Astrocyte (in vitro differentiated cells and primary cell): ENCODE measurements around the gene RALGPS1. TPM values are rescaled to one million over a fixed set of nuclear protein-coding genes. Genes with fewer than 3 reads are reported as not detected.
A peak's percentile ranks its signal among the peaks of the same experiment; 100 is the strongest.

Experiments used
- DNase-seq: peaks from one replicate; pipeline ENCODE4 v3.0.0-alpha.2; 2010; ENCODE audit warnings: low read depth
- FAIRE-seq: peaks from 2 replicates; lab custom pipeline; 2011; peaks lifted over from hg19 to GRCh38; lab: Jason Lieb, UNC
- H2AFZ ChIP-seq: 2 replicates; pipeline ENCODE4 v1.6.0; 2012; ENCODE audit warnings: low read depth, low read length, inconsistent platforms
- H3K27ac ChIP-seq: 2 replicates; pipeline ENCODE4 v1.5.1; 2011; ENCODE audit warnings: low read depth, low read length, inconsistent platforms
- H3K27me3 ChIP-seq: 2 replicates; pipeline ENCODE4 v1.6.0; 2011; ENCODE audit warnings: low read length, inconsistent platforms; ENCODE audit not compliant: insufficient read depth
- H3K36me3 ChIP-seq: 2 replicates; pipeline ENCODE4 v1.5.1; 2011; ENCODE audit warnings: low read length, inconsistent platforms; ENCODE audit not compliant: insufficient read depth
- H3K4me1 ChIP-seq: 2 replicates; pipeline ENCODE4 v1.5.1; 2011; ENCODE audit warnings: low read length, inconsistent platforms; ENCODE audit not compliant: insufficient read depth
- H3K4me2 ChIP-seq: 2 replicates; pipeline ENCODE4 v1.6.0; 2012; ENCODE audit warnings: low read length, inconsistent platforms
- H3K4me3 ChIP-seq: 2 replicates; pipeline ENCODE4 v1.5.1; 2011; ENCODE audit warnings: low read depth, mild to moderate bottlenecking, low read length, inconsistent platforms; ENCODE audit not compliant: insufficient read depth
- H3K79me2 ChIP-seq: 2 replicates; pipeline ENCODE4 v1.6.0; 2012; ENCODE audit warnings: mild to moderate bottlenecking, low read length, inconsistent platforms; ENCODE audit not compliant: insufficient read depth
- H3K9ac ChIP-seq: 2 replicates; pipeline ENCODE4 v1.6.0; 2012; ENCODE audit warnings: mild to moderate bottlenecking, low read length, inconsistent platforms
- H3K9me3 ChIP-seq: 2 replicates; pipeline ENCODE4 v1.5.1; 2012; ENCODE audit warnings: low read depth, mild to moderate bottlenecking, low read length, inconsistent platforms; ENCODE audit not compliant: insufficient read depth
- H4K20me1 ChIP-seq: 2 replicates; pipeline ENCODE4 v1.6.0; 2012; ENCODE audit warnings: low read length, inconsistent platforms; ENCODE audit not compliant: insufficient read depth
- H3K27ac Mint-ChIP-seq: one replicate; pipeline ENCODE4 v1.8.0; 2021; ENCODE audit warnings: mild to moderate bottlenecking, mixed read lengths; ENCODE audit not compliant: unreplicated experiment
- H3K27me3 Mint-ChIP-seq: one replicate; pipeline ENCODE4 v1.8.0; 2021; ENCODE audit warnings: low read depth, mixed read lengths; ENCODE audit not compliant: unreplicated experiment
- H3K36me3 Mint-ChIP-seq: one replicate; pipeline ENCODE4 v1.8.0; 2021; ENCODE audit warnings: low read depth, mixed read lengths; ENCODE audit not compliant: unreplicated experiment
- H3K4me1 Mint-ChIP-seq: one replicate; pipeline ENCODE4 v1.8.0; 2021; ENCODE audit warnings: low read depth, mixed read lengths; ENCODE audit not compliant: unreplicated experiment
- H3K4me3 Mint-ChIP-seq: one replicate; pipeline ENCODE4 v1.8.0; 2021; ENCODE audit warnings: mild to moderate bottlenecking, moderate library complexity, mixed read lengths; ENCODE audit not compliant: unreplicated experiment
- H3K9me3 Mint-ChIP-seq: one replicate; pipeline ENCODE4 v1.8.0; 2021; ENCODE audit warnings: mild to moderate bottlenecking, mixed read lengths; ENCODE audit not compliant: unreplicated experiment
- EZH2 ChIP-seq: IDR thresholded peaks from 2 replicates; pipeline ENCODE4 v1.6.1; 2012; ENCODE audit warnings: mild to moderate bottlenecking, low read length, inconsistent platforms; ENCODE audit not compliant: insufficient read depth
- total RNA-seq: library from RNA; stranded (reverse); gene quantifications from 2 replicates; pipeline ENCODE4 v1.2.1, GENCODE V29; 2021
- TF ChIP-seq, protein P1 (sequence below): IDR thresholded peaks from 2 replicates; pipeline ENCODE4 v1.5.1; 2011; ENCODE audit warnings: low read depth, mild to moderate bottlenecking, inconsistent platforms, low read length, moderate library complexity; ENCODE audit not compliant: insufficient read depth

Gene RALGPS1
- total RNA-seq, 1 donor from 2014 or later, result 2.8 TPM

DNA sequence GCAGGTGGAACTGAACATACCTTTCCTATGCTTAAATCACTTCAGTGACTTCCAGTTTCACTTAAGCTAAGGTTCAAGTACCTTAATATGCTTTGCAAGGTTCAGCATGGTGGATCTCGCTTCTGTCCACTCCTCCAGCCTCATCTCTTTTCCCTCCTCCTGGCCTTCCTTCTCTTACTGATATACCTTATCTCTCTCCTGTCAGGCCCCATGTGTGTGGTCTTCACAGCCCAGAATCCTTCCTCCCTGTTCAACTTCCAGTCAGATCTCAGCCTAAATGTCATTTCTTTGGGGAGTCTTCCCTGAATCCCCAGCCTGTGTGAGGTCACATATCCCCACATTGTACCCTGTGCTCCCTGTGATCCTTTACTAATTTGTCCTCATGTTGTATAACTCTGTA, 120.1 kb downstream of the RALGPS1 start:
- Histone ChIP-seq H3K4me3 (no peak overlapping the region), H3K4me2 (no peak overlapping the region), H2AFZ (no peak overlapping the region), H3K79me2 (no peaks in the 10 kb centered on the region), H3K27ac (no peak overlapping the region), H3K9me3 (no peaks in the 10 kb centered on the region), H3K4me1 (no peaks in the 10 kb centered on the region), H3K36me3 (no peaks in the 10 kb centered on the region), H3K27me3 (no peaks in the 10 kb centered on the region), H3K9ac (no peak overlapping the region), H4K20me1 (no peaks in the 10 kb centered on the region)
- Mint-ChIP-seq H3K36me3 (peaks cover 2% of the 10 kb centered on the region), H3K4me1 (no peaks in the 10 kb centered on the region), H3K4me3 (no peak overlapping the region), H3K27ac (no peak overlapping the region), H3K27me3 (peaks cover 9% of the 10 kb centered on the region), H3K9me3 (no peaks in the 10 kb centered on the region)
- TF ChIP-seq, protein P1, sequence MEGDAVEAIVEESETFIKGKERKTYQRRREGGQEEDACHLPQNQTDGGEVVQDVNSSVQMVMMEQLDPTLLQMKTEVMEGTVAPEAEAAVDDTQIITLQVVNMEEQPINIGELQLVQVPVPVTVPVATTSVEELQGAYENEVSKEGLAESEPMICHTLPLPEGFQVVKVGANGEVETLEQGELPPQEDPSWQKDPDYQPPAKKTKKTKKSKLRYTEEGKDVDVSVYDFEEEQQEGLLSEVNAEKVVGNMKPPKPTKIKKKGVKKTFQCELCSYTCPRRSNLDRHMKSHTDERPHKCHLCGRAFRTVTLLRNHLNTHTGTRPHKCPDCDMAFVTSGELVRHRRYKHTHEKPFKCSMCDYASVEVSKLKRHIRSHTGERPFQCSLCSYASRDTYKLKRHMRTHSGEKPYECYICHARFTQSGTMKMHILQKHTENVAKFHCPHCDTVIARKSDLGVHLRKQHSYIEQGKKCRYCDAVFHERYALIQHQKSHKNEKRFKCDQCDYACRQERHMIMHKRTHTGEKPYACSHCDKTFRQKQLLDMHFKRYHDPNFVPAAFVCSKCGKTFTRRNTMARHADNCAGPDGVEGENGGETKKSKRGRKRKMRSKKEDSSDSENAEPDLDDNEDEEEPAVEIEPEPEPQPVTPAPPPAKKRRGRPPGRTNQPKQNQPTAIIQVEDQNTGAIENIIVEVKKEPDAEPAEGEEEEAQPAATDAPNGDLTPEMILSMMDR, result no peak
- no peak for TF ChIP-seq EZH2
- FAIRE-seq (no peak), DNase-seq (no peak)

DNA sequence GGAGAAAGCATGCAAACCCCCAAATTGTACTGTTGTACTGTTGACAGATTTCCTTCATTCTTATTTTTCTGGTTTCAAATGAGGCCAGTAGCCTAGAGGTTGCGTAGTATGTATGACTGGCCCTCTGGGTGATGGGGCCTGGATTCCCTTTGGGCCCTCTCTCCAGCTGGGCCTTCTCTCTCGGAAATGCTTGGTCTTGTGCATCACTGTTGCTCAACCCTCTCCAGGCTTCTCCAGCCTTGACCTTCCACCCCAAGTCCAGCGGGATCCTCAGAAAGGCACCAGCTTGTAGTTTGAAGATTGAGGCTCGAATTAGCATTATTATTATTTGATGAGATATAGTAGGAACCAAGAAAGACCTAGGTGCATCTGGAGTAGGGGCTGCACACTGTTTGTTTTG, 120.8 kb downstream of the RALGPS1 start:
- TF ChIP-seq, protein P1, result no peak
- no peak for TF ChIP-seq EZH2
- Histone ChIP-seq H3K27me3 (no peaks in the 10 kb centered on the region), H3K9ac (no peak overlapping the region), H3K4me1 (no peaks in the 10 kb centered on the region), H3K9me3 (no peaks in the 10 kb centered on the region), H3K79me2 (no peaks in the 10 kb centered on the region), H3K36me3 (no peaks in the 10 kb centered on the region), H3K4me2 (no peak overlapping the region), H2AFZ (no peak overlapping the region), H3K27ac (no peak overlapping the region), H3K4me3 (no peak overlapping the region), H4K20me1 (no peaks in the 10 kb centered on the region)
- peaks cover 5% of the 10 kb centered on the region for H3K27me3 Mint-ChIP-seq
- no peaks in the 10 kb centered on the region for H3K4me1 Mint-ChIP-seq
- FAIRE-seq (no peak), DNase-seq (no peak)
- H3K36me3 Mint-ChIP-seq, result peaks cover 2% of the 10 kb centered on the region
- H3K27ac Mint-ChIP-seq, result no peak overlapping the region
- H3K4me3 Mint-ChIP-seq, result no peak overlapping the region
- H3K9me3 Mint-ChIP-seq, result no peaks in the 10 kb centered on the region

DNA sequence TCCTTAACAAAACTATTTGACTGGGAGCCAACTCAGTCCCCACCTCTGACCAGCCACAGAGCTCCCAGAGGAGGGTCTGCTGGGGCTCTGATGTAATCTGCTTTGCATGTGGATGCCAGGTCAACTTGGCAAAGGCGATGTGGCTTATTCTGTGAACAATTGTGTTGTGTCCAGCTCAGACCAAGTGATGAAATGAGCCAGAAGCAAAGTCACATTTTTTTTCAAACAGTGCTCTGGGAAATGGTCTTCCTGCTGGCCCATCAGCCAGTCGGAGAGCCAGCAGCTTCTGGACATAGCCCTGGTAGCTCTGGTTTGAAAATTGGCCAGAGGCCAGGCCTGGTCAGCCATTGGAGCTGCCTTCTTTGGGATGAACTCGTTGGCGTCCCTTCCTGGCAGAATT, 121.4 kb downstream of the RALGPS1 start:
- Mint-ChIP-seq H3K4me1 (no peaks in the 10 kb centered on the region), H3K27ac (no peak overlapping the region), H3K27me3 (peaks cover 5% of the 10 kb centered on the region), H3K4me3 (no peak overlapping the region), H3K36me3 (peaks cover 2% of the 10 kb centered on the region), H3K9me3 (no peaks in the 10 kb centered on the region)
- DNase-seq (peak; percentile 16), FAIRE-seq (no peak)
- no peak overlapping the region for H3K4me2 ChIP-seq
- no peaks in the 10 kb centered on the region for H3K9me3 ChIP-seq
- no peak for TF ChIP-seq EZH2
- TF ChIP-seq, protein P1, result no peak
- no peaks in the 10 kb centered on the region for H4K20me1 ChIP-seq
- no peak overlapping the region for H3K4me3 ChIP-seq
- no peaks in the 10 kb centered on the region for H3K79me2 ChIP-seq
- no peaks in the 10 kb centered on the region for H3K4me1 ChIP-seq
- H3K27ac ChIP-seq, result no peak overlapping the region
- no peak overlapping the region for H3K9ac ChIP-seq
- no peak overlapping the region for H2AFZ ChIP-seq
- H3K36me3 ChIP-seq, result no peaks in the 10 kb centered on the region
- H3K27me3 ChIP-seq, result no peaks in the 10 kb centered on the region
